ENCODE data around the gene IGF1R. TPM values are rescaled to one million over a fixed set of nuclear protein-coding genes. Genes with fewer than 3 reads are reported as not detected.

IGF1R gene
- total RNA-seq, 1 experiment from 2014 or later, result 16.3 TPM

- H3K4me2 ChIP-seq (ENCODE audit: low read length), result no peak overlapping the region
- no peak overlapping the region for H3K9ac ChIP-seq (ENCODE audit: low read length)
- no peaks in the 10 kb centered on the region for H4K20me1 ChIP-seq (ENCODE audit: insufficient read depth)
- no peaks in the 10 kb centered on the region for H3K27me3 ChIP-seq (ENCODE audit: insufficient read depth, low read length)
- POLR2A ChIA-PET, result no interaction called here
- no peak overlapping the region for H3K4me3 ChIP-seq (replicated peaks in 1 of 2; ENCODE audit: low read depth in 1 of 2, low read length in 2 of 2)
- no peaks in the 10 kb centered on the region for H3K36me3 ChIP-seq (ENCODE audit: control insufficient read depth in 1 of 2, insufficient read depth in 2 of 2, low read length in 2 of 2)
- no peak for ATAC-seq
- peaks cover 0 to 2% of the 10 kb centered on the region in 2 experiments; a peak in 1 of 4 replicates for H3K4me1 ChIP-seq (ENCODE audit: control insufficient read depth in 1 of 2, insufficient read depth in 2 of 2, low read length in 2 of 2)
- H3K9me2 ChIP-seq (ENCODE audit: insufficient read depth), result no peaks in the 10 kb centered on the region
- RAD21 ChIA-PET (ENCODE audit: low non-redundant PET in 1 of 2, low total read pairs in 2 of 2, uncharacterized antibody in 2 of 2, unreplicated experiment in 2 of 2), result no interaction called here
- intact Hi-C loops (cut with micrococcal nuclease), result no loop called here
- H2AFZ ChIP-seq (ENCODE audit: low read depth, low read length, poor library complexity, severe bottlenecking), result no peak overlapping the region
- BruUV-seq (replicated peaks), result no TSS peak
- H3K9me3 ChIP-seq (ENCODE audit: control insufficient read depth in 1 of 2, insufficient read depth in 1 of 2, low read depth in 1 of 2, low read length in 2 of 2), result no peaks in the 10 kb centered on the region
- no peak for DNase-seq (ENCODE audit: low read depth, low spot score)
- H3K27ac ChIP-seq (ENCODE audit: low read depth, low read length), result no peak overlapping the region
- TF ChIP-seq RAD21 (IDR thresholded peaks at IDR 0.05; ENCODE audit: low read depth) (no peak), JUND (IDR thresholded peaks at IDR 0.05) (no peak), POLR2A (IDR thresholded peaks at IDR 0.05; ENCODE audit: borderline replicate concordance, extremely low read depth, insufficient read depth, insufficient read length) (no peak), CTCF (IDR thresholded peaks at IDR 0.05 in 2 of 3, conservative IDR thresholded peaks at IDR 0.05 in 1 of 3; ENCODE audit: borderline replicate concordance in 1 of 3, insufficient read depth in 1 of 3, low read depth in 2 of 3, low read length in 2 of 3) (no peak), FOSL1 (IDR thresholded peaks at IDR 0.05; ENCODE audit: low read depth) (no peak), ELF1 (IDR thresholded peaks at IDR 0.05; ENCODE audit: borderline replicate concordance, low read depth) (no peak), CBX3 (IDR thresholded peaks at IDR 0.05; ENCODE audit: low read depth) (no peak), EGR1 (IDR thresholded peaks at IDR 0.05; ENCODE audit: low read depth) (no peak), EZH2phosphoT487 (IDR thresholded peaks at IDR 0.05; ENCODE audit: borderline replicate concordance) (no peak), ZFX (IDR thresholded peaks at IDR 0.05) (no peak), POLR2AphosphoS5 (IDR thresholded peaks at IDR 0.05; ENCODE audit: low read depth, low read length) (no peak), CEBPB (IDR thresholded peaks at IDR 0.05; ENCODE audit: low read depth) (no peak), ZBTB33 (IDR thresholded peaks at IDR 0.05; ENCODE audit: extremely low read depth, insufficient replicate concordance, low read length) (no peak)
- CTCF ChIA-PET, result no interaction called here
- H3K79me2 ChIP-seq (ENCODE audit: insufficient read depth, low read length), result no peaks in the 10 kb centered on the region
These were observed 318.8 kb downstream of the IGF1R start for GRCh38 chr15:98967096-98967495.
